GM19328 (cell line): ENCODE data around the gene TYW5.
A peak's percentile ranks its signal among the peaks of the same experiment; 100 is the strongest.
"Not testable (repeated sequence)": the region's sequence is repeated elsewhere in the genome, so short reads cannot be mapped to it uniquely, and the experiment has no call there.

ENCODE experiments used
- ATAC-seq: cut with Tn5 transposase; IDR thresholded peaks from one replicate; pipeline ENCODE4 v1.9.1; 2021; ENCODE audit warnings: mild to moderate bottlenecking, moderate library complexity; ENCODE audit not compliant: unreplicated experiment

The TYW5 gene

GRCh38 chr2:199923924-199924323 lies 31.4 kb downstream of the TYW5 start:
- no peak for ATAC-seq

GRCh38 chr2:199922856-199923255 lies 32.4 kb downstream of the TYW5 start:
- ATAC-seq = no peak

- ATAC-seq = no peak
Observed at GRCh38 chr2:199916980-199917379, 38.3 kb downstream of the TYW5 start.

GRCh38 chr2:199914372-199914958 lies 40.8 kb downstream of the TYW5 start:
- ATAC-seq = no peak

- ATAC-seq = not testable (repeated sequence)
Observed at GRCh38 chr2:199912553-199913114, 42.7 kb downstream of the TYW5 start.

- no peak for ATAC-seq
Observed at GRCh38 chr2:199911877-199912161, 43.5 kb downstream of the TYW5 start.

- ATAC-seq = peak; percentile 86
Observed at GRCh38 chr2:199911052-199911876, 44.0 kb downstream of the TYW5 start, which contains the start of gene C2orf69. C2orf69 (plus strand) TSS chr2:199911293; CDS start chr2:199911439, 146 bp downstream.

- no peak for ATAC-seq
Observed at GRCh38 chr2:199910338-199911051, 44.8 kb downstream of the TYW5 start.

GRCh38 chr2:199907008-199907714 lies 48.1 kb downstream of the TYW5 start:
- ATAC-seq = no peak

GRCh38 chr2:199903111-199903510 lies 52.2 kb downstream of the TYW5 start:
- ATAC-seq = no peak

- no peak for ATAC-seq
Observed at GRCh38 chr2:199902486-199903110, 52.7 kb downstream of the TYW5 start.

- no peak for ATAC-seq
Observed at GRCh38 chr2:199901942-199902341, 53.3 kb downstream of the TYW5 start.

GRCh38 chr2:199896617-199897016 lies 58.7 kb downstream of the TYW5 start:
- no peak for ATAC-seq

- ATAC-seq = no peak
Observed at GRCh38 chr2:199895406-199895805, 59.9 kb downstream of the TYW5 start.

- no peak for ATAC-seq
Observed at GRCh38 chr2:199883474-199884212, 71.6 kb downstream of the TYW5 start.

GRCh38 chr2:199882667-199883066 lies 72.6 kb downstream of the TYW5 start:
- ATAC-seq = no peak
